NOMO-1 (cell line): ENCODE results near the gene BRD1.
"Not testable (repeated sequence)": the region's sequence is repeated elsewhere in the genome, so short reads cannot be mapped to it uniquely, and the experiment has no call there.

ENCODE experiments used
- DNase-seq, 2 experiments: peaks; one replicate each; lab custom pipeline; 2025; ENCODE audit not compliant: unreplicated experiment in 2 of 2; lab: John Stamatoyannopoulos, UW

The BRD1 gene

DNA sequence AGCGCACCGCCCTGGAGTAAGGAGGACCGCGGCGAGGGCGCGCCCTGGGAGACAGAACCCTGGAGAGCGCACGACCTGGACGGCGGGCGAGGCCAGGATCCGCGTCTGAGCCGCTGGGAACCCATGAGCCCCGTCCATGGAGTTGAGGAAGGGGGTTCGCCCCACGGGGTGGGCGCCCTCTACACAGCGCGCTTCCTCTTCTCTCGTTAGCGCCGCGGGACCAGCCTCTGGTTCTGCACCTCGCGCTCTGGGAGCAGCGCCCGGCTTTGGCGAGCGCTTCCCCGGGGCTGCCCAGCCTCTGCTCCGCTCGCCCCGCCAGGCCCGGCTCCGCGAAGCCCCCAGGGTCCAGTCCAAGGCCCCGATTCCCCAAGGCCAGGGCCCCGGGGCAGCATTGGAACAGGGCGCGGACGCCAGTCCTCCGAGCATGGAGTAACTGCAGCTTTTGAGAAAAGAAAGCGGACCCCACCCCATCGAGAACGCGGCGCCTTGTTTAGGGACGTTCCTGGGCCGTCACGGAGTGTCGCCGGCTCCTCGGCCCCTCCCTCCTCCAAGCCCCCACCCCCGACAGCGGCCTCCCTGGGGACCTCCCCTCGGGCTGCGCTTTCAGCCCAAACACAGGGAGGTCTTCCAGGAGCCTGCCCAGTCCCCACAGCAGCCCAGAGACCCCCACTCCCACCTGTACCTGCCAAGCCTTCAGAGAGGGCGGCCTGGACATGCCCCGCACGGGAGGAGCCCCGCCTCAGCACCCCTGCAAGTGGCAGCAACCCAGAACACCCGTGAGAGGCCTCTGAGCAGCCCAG is 56.2 kb downstream of the BRD1 start:
- DNase-seq, result no peak

DNA sequence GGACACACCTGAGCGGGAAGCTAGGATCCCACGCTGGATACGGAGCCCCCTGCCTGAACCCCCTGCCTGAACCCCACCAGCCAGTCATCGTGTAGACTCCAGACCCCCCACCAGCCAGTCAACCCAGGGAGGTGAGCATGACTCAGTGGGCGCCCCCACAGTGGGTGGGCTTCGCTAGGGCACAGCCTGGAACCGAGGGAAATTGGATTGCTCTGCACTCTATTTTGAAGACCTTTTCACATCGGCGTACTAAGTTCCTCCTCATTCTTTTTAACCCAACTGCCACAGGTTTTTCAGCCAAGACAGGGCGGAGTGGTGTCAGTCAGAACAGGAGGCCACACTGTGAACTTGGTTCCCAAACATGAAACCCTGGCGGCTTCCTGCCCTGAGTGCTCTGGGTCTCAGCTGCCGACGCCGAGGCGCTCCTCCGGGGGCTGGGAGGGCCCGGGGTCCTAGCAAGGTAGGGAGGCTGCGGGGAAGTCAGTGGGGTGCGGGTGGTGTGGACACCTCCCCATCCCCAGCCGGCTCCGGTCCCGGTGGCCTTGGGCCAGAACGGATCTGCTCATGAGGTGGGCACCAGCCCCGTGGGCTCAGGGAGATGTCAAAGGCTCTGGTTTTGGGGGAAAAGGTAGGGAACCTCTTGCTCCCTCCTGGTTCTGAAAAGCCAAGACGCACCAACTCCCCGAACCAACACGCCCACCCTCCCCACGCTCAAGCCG is 57.0 kb downstream of the BRD1 start:
- no peak for DNase-seq

DNA sequence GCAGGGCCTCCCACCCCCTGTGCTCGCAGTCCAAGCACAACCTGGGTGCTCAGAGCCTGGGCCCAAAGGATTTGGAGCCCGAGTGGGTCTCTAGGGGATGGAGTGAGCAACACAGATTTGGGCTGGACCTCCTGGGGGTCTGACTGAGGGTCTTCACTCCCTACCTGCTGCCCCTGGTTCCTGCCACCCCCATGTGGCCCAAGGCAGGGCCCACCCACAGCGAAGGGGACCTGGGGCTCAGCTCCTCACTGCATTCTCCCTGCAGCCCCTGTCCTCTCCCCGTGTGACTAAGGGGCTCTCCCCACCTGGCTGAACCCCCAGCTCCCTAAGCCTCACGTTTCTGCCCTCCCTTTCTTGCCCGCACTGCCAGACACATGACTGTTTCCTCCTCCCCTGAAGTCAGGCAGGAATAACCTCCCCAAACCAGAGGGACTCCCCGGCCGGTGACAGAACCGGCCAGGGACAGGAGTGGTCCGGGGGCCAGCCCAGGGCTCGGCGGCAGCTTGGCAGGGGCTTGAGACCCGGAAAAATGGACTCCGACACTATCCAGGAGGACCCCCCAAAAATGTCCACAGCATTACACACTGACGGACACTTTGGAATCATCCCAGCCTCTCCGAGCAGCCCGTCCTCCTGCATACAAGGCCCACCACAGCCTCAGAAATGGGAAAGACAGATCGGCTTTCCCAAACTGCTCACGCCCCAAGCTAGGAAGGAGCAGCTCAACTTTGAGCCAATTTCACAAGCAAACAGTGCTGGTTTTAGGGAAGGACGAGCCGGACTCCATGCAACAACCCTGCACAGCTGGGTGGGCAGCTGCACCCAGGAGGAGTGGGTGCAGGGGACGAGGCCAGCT is 57.8 kb downstream of the BRD1 start:
- DNase-seq, result no peak

- DNase-seq, result no peak
Observed at GRCh38 chr22:49768951-49769690, 58.6 kb downstream of the BRD1 start.

- DNase-seq, result no peak
Observed at GRCh38 chr22:49768077-49768910, 59.4 kb downstream of the BRD1 start.

GRCh38 chr22:49767355-49768062 is 60.2 kb downstream of the BRD1 start:
- DNase-seq, result peak in 1 of 2 experiments; percentile 45

DNA sequence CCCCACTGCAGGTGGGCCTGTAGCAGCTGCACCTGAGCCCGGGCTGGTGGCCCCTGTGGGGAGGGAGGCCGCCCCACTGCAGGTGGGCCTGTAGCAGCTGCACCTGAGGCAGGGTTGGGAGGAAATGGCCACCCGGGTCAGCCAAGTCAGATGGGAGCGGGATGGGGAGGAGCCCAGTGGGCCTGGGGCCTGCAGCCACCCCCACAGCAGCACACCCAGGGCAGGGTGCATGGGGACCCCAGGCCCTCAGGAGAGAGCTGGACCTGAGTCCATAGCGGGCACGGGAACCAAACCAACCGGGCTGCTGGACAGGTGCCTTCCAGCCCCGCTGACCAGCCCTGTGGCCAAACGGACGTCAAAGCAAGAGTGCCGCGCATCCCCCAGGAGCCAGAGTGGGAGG is 61.7 kb downstream of the BRD1 start:
- no peak for DNase-seq

GRCh38 chr22:49765091-49765771 is 62.4 kb downstream of the BRD1 start:
- DNase-seq, result no peak

GRCh38 chr22:49764127-49764581 is 63.5 kb downstream of the BRD1 start:
- DNase-seq, result no peak

DNA sequence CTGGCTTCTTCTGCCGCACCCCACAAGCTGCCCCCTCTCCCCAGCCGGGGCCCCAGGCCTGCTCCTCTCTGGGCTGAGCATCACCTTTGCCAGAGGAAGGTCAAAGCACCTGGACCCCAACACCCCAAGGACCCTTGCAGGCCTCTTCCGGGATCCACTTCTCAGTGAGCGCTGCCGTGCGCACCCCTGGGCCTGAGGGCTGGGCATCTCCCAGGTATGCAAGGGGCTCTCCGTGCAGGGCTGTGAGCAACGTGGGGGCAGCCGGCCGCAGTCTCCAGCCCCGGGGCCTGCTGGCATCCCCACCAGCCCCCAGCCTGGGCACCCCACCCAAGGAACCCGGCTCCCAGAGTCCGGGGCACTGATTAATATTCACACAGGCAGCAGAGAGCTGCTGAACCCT is 64.0 kb downstream of the BRD1 start:
- DNase-seq, result no peak

DNA sequence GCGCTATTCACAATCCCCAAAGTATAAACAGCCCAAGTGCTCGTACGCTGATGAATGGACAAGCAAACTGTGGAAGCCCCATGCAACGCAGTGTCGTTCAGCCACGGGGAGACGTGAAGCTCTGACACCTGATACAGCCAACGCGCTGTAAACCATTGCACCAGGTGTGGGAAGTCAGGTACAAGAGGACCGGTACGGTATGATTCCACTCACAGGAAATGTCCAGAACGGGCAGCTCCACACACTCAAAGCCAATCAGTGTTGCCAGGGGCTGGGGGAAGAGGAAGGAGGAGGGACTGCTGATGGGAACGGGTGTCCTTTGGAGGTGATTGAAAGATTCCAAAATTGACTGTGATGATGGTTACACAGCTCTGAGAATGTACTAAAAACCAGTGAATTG is 64.5 kb downstream of the BRD1 start:
- DNase-seq, result no peak

DNA sequence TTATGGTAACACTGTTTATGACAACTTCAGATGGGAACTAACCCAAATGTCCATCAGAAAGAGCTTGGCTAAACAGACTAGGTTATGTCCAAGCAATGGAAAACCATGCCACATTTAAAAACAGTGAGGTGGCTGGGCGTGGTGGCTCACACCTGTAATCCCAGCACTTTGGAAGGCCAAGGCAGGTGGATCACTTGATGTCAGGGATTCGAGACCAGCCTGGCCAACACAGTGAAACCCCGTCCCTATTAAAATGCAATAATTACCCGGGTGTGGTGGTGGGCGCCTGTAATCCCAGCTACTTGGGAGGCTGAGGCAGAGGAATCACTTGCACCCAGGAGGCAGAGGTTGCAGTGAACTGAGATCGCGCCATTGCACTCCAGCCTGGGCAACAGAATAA is 65.1 kb downstream of the BRD1 start:
- DNase-seq, result not testable (repeated sequence)

DNA sequence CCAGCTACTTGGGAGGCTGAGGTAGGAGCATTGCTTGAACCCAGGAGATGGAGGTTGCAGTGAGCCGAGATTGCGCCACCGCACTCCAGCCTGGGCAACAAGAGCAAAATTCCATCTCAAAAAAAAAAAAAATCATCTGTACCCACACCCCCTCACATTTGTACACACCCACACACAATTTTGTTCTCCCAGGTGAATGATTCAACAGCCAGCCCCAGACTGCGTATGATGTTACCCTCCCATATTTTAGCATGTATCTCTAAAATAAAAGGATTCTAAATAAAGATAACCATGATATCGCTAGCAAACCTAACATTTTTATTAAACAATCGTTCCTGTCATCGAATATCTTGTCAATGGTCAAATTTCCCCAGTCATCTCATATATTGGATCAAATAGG is 65.8 kb downstream of the BRD1 start:
- no peak for DNase-seq

- DNase-seq, result peak; percentile 64 to 71
Observed at GRCh38 chr22:49760630-49761571, 66.8 kb downstream of the BRD1 start.

- peak; percentile 56 to 69 for DNase-seq
Observed at GRCh38 chr22:49760280-49760629, 67.4 kb downstream of the BRD1 start.

GRCh38 chr22:49756676-49757075 is 71.0 kb downstream of the BRD1 start:
- DNase-seq, result no peak

DNA sequence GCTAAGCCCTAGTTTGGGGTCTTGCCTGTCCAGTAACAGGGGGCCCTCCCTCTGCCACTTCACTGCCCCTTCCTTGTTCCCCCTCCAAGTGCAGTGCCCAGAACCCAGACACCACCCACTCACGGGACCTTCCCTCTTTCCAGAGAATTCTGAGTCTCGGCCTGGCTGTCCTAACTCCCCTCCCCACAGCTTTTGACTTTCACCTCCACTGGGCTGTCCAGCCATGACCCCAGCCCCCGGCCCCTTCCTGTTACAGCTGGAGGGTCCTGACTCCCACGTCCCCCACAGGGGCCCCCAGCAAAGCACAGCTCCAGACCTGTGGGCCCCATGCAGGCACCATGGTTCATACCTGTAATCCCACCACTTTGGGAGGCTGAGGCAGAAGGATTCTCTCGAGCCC is 71.5 kb downstream of the BRD1 start:
- DNase-seq, result no peak

- DNase-seq, result no peak
Observed at GRCh38 chr22:49755631-49756001, 72.1 kb downstream of the BRD1 start.
